ENCODE measurements around the gene SEPTIN12. TPM values are rescaled to one million over a fixed set of nuclear protein-coding genes. Genes with fewer than 3 reads are reported as not detected.
A peak's percentile ranks its signal among the peaks of the same experiment; 100 is the strongest.

The SEPTIN12 gene
- total and polyA plus RNA-seq, 2 of the 4 experiments (the other 2 are of a cell fraction), result not detected

DNA sequence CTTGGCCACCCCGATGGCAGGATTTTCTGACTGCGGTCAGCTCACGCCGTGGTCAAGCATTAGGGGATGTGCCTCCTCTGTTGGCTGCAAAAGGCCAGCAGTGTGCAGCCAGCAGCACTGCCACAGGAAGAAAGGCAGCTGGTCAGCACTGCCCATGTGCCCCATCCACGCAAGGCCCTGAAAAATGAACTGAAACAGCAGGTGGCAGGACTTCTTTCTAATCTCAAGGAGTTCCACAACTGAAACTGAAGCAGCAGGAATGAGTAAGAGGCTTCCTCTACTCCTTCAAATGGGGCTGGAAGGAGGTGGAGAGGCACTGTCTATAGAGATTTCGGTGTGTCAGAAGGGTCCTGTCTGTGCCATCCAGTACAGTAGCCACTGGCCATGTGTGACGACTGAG is 24.4 kb downstream of the SEPTIN12 start:
- Histone ChIP-seq H3K23ac (ENCODE audit: low read depth, low read length) (no peak overlapping the region), H2AFZ (replicated peaks; ENCODE audit: low read length, poor library complexity) (no peak overlapping the region), H3K18ac (ENCODE audit: low read depth, low read length) (no peak overlapping the region), H4K5ac (ENCODE audit: low read depth, low read length) (no peak overlapping the region), H2BK15ac (ENCODE audit: low read depth, low read length) (no peak overlapping the region), H3K79me1 (ENCODE audit: low read depth in 1 of 2, low read length in 2 of 2) (peaks cover 18 to 33% of the 10 kb centered on the region in 2 experiments; a peak in 3 of 4 replicates), H2BK5ac (ENCODE audit: low read depth, low read length, poor library complexity, severe bottlenecking) (no peak overlapping the region), H3K9me1 (ENCODE audit: insufficient read depth, low read length) (peaks cover under 1% of the 10 kb centered on the region; the same call in 1 of the 2 replicates), H4K91ac (ENCODE audit: insufficient read depth, low read depth, low read length) (no peak overlapping the region), H3K27ac (ENCODE audit: insufficient read depth, low read length) (no peak overlapping the region), H3K27me3 (ENCODE audit: control insufficient read depth, insufficient read depth, low read length) (no peaks in the 10 kb centered on the region), H2AK9ac (replicated peaks; ENCODE audit: low read depth, low read length, poor library complexity) (no peak overlapping the region), H2AK5ac (ENCODE audit: low read depth, low read length) (no peak overlapping the region), H2BK120ac (ENCODE audit: low read depth, low read length) (no peak overlapping the region), H4K8ac (ENCODE audit: low read depth in 2 of 2, low read length in 2 of 2) (no peak overlapping the region), H3K4me3 (ENCODE audit: insufficient read depth, low read depth, low read length) (no peak overlapping the region), H3K9me3 (ENCODE audit: control insufficient read depth, insufficient read depth, low read length) (no peaks in the 10 kb centered on the region), H3K4me1 (ENCODE audit: control insufficient read depth, insufficient read depth, low read length) (peaks cover 7% of the 10 kb centered on the region), H3K4ac (ENCODE audit: low read depth, low read length) (no peak overlapping the region), H4K20me1 (ENCODE audit: insufficient read depth, low read length) (no peaks in the 10 kb centered on the region; the same call in 1 of the 2 replicates), H3K14ac (replicated peaks; ENCODE audit: low read depth, low read length) (no peak overlapping the region), H3K36me3 (ENCODE audit: control insufficient read depth, insufficient read depth, low read length) (peaks cover 48% of the 10 kb centered on the region), H3K9ac (ENCODE audit: low read depth, low read length) (no peak overlapping the region), H3K56ac (ENCODE audit: extremely low read depth, insufficient read depth, low read length) (no peak overlapping the region), H3K4me2 (ENCODE audit: low read depth, low read length) (no peak overlapping the region), H2BK20ac (ENCODE audit: low read depth, low read length) (no peak overlapping the region)
- no peak for ATAC-seq (ENCODE audit: low read depth)
- dilution Hi-C loops (cut with HindIII; ENCODE audit: low sequenced_read_pairs, unreplicated experiment), result no loop called here
- intact Hi-C loops (cut with micrococcal nuclease), result no loop called here
- in situ Hi-C loops (cut with MboI; ENCODE audit: low sequenced_read_pairs), result loop anchor here (10.0 kb wide), 1 partner anchor 191 kb away; the partner anchor contains the start of gene SEC14L5
- TSS peak; percentile 18 for BruUV-seq (replicated peaks)
- ChIA-PET POLR2A (ENCODE audit: unreplicated experiment) (no interaction called here), CTCF (no interaction called here)
- DNase-seq, result no peak
- TF ChIP-seq MAFK (IDR thresholded peaks at IDR 0.05; ENCODE audit: low read depth, low read length) (no peak), MXI1 (IDR thresholded peaks at IDR 0.05; ENCODE audit: borderline replicate concordance, low read depth, low read length) (no peak), CHD1 (IDR thresholded peaks at IDR 0.05; ENCODE audit: low read depth, low read length) (no peak), RAD21 (IDR thresholded peaks at IDR 0.05; ENCODE audit: low read length) (no peak), POLR2A (IDR thresholded peaks at IDR 0.05; ENCODE audit: low read depth, low read length) (no peak), MAZ (IDR thresholded peaks at IDR 0.05; ENCODE audit: borderline replicate concordance, low read depth, low read length) (no peak), RCOR1 (IDR thresholded peaks at IDR 0.05; ENCODE audit: insufficient replicate concordance, low read length) (no peak), NFE2L2 (IDR thresholded peaks at IDR 0.05; ENCODE audit: low read depth, low read length) (no peak), FOS (IDR thresholded peaks at IDR 0.05; ENCODE audit: low read depth, low read length) (no peak), RFX5 (IDR thresholded peaks at IDR 0.05; ENCODE audit: low read depth, low read length) (no peak)
- TF ChIP-seq, protein P1, sequence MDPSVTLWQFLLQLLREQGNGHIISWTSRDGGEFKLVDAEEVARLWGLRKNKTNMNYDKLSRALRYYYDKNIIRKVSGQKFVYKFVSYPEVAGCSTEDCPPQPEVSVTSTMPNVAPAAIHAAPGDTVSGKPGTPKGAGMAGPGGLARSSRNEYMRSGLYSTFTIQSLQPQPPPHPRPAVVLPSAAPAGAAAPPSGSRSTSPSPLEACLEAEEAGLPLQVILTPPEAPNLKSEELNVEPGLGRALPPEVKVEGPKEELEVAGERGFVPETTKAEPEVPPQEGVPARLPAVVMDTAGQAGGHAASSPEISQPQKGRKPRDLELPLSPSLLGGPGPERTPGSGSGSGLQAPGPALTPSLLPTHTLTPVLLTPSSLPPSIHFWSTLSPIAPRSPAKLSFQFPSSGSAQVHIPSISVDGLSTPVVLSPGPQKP (IDR thresholded peaks at IDR 0.05; ENCODE audit: borderline replicate concordance, low read depth, low read length), result no peak
- TF ChIP-seq, protein P2, sequence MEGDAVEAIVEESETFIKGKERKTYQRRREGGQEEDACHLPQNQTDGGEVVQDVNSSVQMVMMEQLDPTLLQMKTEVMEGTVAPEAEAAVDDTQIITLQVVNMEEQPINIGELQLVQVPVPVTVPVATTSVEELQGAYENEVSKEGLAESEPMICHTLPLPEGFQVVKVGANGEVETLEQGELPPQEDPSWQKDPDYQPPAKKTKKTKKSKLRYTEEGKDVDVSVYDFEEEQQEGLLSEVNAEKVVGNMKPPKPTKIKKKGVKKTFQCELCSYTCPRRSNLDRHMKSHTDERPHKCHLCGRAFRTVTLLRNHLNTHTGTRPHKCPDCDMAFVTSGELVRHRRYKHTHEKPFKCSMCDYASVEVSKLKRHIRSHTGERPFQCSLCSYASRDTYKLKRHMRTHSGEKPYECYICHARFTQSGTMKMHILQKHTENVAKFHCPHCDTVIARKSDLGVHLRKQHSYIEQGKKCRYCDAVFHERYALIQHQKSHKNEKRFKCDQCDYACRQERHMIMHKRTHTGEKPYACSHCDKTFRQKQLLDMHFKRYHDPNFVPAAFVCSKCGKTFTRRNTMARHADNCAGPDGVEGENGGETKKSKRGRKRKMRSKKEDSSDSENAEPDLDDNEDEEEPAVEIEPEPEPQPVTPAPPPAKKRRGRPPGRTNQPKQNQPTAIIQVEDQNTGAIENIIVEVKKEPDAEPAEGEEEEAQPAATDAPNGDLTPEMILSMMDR (conservative IDR thresholded peaks at IDR 0.05; ENCODE audit: low read depth, low read length), result no peak
- 86% methylated on average over 4 of the region's 7 CpGs; no CpG with 5 or more reads in 1 of the 2 experiments for WGBS, 2 experiments (ENCODE audit: extremely low coverage in 2 of 2, insufficient read length in 1 of 2)

Measured in IMR-90 (cell line).